H9 (cell line): ENCODE results near the gene ZC3HAV1L. TPM values are rescaled to one million over a fixed set of nuclear protein-coding genes. Genes with fewer than 3 reads are reported as not detected.

ENCODE experiments used
- DNase-seq: peaks from one replicate; pipeline ENCODE4 v3.0.0-alpha.2; 2017
- H2AFZ ChIP-seq: one replicate; pipeline ENCODE4 v1.6.1; 2013; ENCODE audit warnings: mild to moderate bottlenecking, low read length, control low read depth, moderate library complexity
- H2AK5ac ChIP-seq: 2 replicates; pipeline ENCODE4 v1.6.1; 2013; ENCODE audit warnings: low read length, control low read depth, mixed read lengths; ENCODE audit not compliant: insufficient read length
- H2BK120ac ChIP-seq: one replicate; pipeline ENCODE4 v1.6.1; 2013; ENCODE audit warnings: low read depth, mild to moderate bottlenecking, low read length, control low read depth, inconsistent platforms; ENCODE audit not compliant: poor library complexity, severe bottlenecking
- H2BK12ac ChIP-seq: 2 replicates; pipeline ENCODE4 v1.6.1; 2013; ENCODE audit warnings: low read length, control low read depth, mixed read lengths, low read depth; ENCODE audit not compliant: insufficient read length
- H2BK15ac ChIP-seq: 2 replicates; pipeline ENCODE4 v1.6.1; 2013; ENCODE audit warnings: low read depth, low read length, control low read depth
- H2BK20ac ChIP-seq: one replicate; pipeline ENCODE4 v1.6.1; 2013; ENCODE audit warnings: low read depth, mild to moderate bottlenecking, low read length, control low read depth, inconsistent platforms; ENCODE audit not compliant: poor library complexity, severe bottlenecking
- H2BK5ac ChIP-seq: 2 replicates; pipeline ENCODE4 v1.6.1; 2013; ENCODE audit warnings: low read length, control low read depth, mixed read lengths; ENCODE audit not compliant: insufficient read length
- H3K14ac ChIP-seq: 2 replicates; pipeline ENCODE4 v1.6.1; 2013; ENCODE audit warnings: low read length, control low read depth; ENCODE audit not compliant: insufficient read depth
- H3K18ac ChIP-seq: 2 replicates; pipeline ENCODE4 v1.6.1; 2013; ENCODE audit warnings: low read depth, mild to moderate bottlenecking, mixed read lengths, low read length, control low read depth; ENCODE audit not compliant: insufficient read length
- H3K23ac ChIP-seq: 2 replicates; pipeline ENCODE4 v1.6.1; 2013; ENCODE audit warnings: low read length, control low read depth, mixed read lengths, low read depth; ENCODE audit not compliant: insufficient read length
- H3K23me2 ChIP-seq: 2 replicates; pipeline ENCODE4 v1.6.1; 2013; ENCODE audit warnings: low read depth, mild to moderate bottlenecking, mixed read lengths, low read length, control low read depth; ENCODE audit not compliant: insufficient read length, poor library complexity, severe bottlenecking
- H3K27ac ChIP-seq: 2 replicates; pipeline ENCODE4 v1.5.1; 2013; ENCODE audit warnings: low read length, control low read depth, mixed read lengths, low read depth; ENCODE audit not compliant: insufficient read length
- H3K27me3 ChIP-seq: 2 replicates; pipeline ENCODE4 v1.6.1; 2013; ENCODE audit warnings: low read length, control low read depth, inconsistent platforms; ENCODE audit not compliant: insufficient read depth
- H3K4ac ChIP-seq: 2 replicates; pipeline ENCODE4 v1.6.1; 2013; ENCODE audit warnings: low read depth, mild to moderate bottlenecking, control low read depth, inconsistent platforms, low read length, moderate library complexity
- H3K4me1 ChIP-seq: 2 replicates; pipeline ENCODE4 v1.6.1; 2013; ENCODE audit warnings: low read length, control low read depth, inconsistent platforms; ENCODE audit not compliant: insufficient read depth
- H3K4me2 ChIP-seq: 2 replicates; pipeline ENCODE4 v1.6.1; 2013; ENCODE audit warnings: low read length, control low read depth, mixed read lengths; ENCODE audit not compliant: insufficient read length, insufficient read depth
- H3K56ac ChIP-seq: 2 replicates; pipeline ENCODE4 v1.6.1; 2013; ENCODE audit warnings: low read depth, mild to moderate bottlenecking, mixed read lengths, low read length, control low read depth; ENCODE audit not compliant: insufficient read length
- H3K79me1 ChIP-seq: 2 replicates; pipeline ENCODE4 v1.6.1; 2013; ENCODE audit warnings: low read depth, mild to moderate bottlenecking, moderate library complexity, low read length, control low read depth, inconsistent platforms; ENCODE audit not compliant: insufficient read depth, poor library complexity, severe bottlenecking
- H3K79me2 ChIP-seq: 2 replicates; pipeline ENCODE4 v1.6.1; 2013; ENCODE audit warnings: low read length, control low read depth, inconsistent platforms; ENCODE audit not compliant: insufficient read depth
- H3K9ac ChIP-seq: 2 replicates; pipeline ENCODE4 v1.6.1; 2013; ENCODE audit warnings: low read length, control low read depth, mixed read lengths; ENCODE audit not compliant: insufficient read length; ENCODE audit errors: extremely low read depth
- H3K9me3 ChIP-seq: one replicate; pipeline ENCODE4 v1.6.1; 2013; ENCODE audit warnings: low read depth, low read length, inconsistent platforms; ENCODE audit not compliant: control insufficient read depth
- H3T11ph ChIP-seq: one replicate; pipeline ENCODE4 v1.6.1; 2013; ENCODE audit warnings: mild to moderate bottlenecking, low read length, control low read depth, inconsistent platforms
- H4K20me1 ChIP-seq: one replicate; pipeline ENCODE4 v1.6.1; 2013; ENCODE audit not compliant: control insufficient read depth, insufficient read length, insufficient read depth
- H4K5ac ChIP-seq: 2 replicates; pipeline ENCODE4 v1.6.1; 2013; ENCODE audit warnings: low read depth, mild to moderate bottlenecking, mixed read lengths, low read length, control low read depth; ENCODE audit not compliant: insufficient read length
- H4K8ac ChIP-seq: replicated peaks from 2 replicates; pipeline ENCODE4 v1.6.1; 2013; ENCODE audit warnings: low read length, control low read depth, mixed read lengths, low read depth; ENCODE audit not compliant: insufficient read length
- H4K91ac ChIP-seq: 2 replicates; pipeline ENCODE4 v1.6.1; 2013; ENCODE audit warnings: low read depth, mild to moderate bottlenecking, moderate library complexity, mixed read lengths, low read length, control low read depth; ENCODE audit not compliant: insufficient read length
- H3K27ac Mint-ChIP-seq, 3 experiments: 2 replicates in 2 of 3; 3 replicates in 1 of 3; pipeline ENCODE4 v1.8.0; 2020 to 2021; ENCODE audit warnings: mixed read lengths in 3 of 3, mild to moderate bottlenecking in 1 of 3, moderate library complexity in 1 of 3
- H3K27me3 Mint-ChIP-seq: 2 replicates; pipeline ENCODE4 v1.8.0; 2021; ENCODE audit warnings: low read depth, mild to moderate bottlenecking, moderate library complexity, mixed read lengths
- H3K36me3 Mint-ChIP-seq, 3 experiments: 2 replicates in 2 of 3; 3 replicates in 1 of 3; pipeline ENCODE4 v1.8.0; 2020 to 2021; ENCODE audit warnings: low read depth in 3 of 3, mixed read lengths in 3 of 3; ENCODE audit not compliant: insufficient read depth in 1 of 3
- H3K4me1 Mint-ChIP-seq, 2 experiments: 2 replicates each; pipeline ENCODE4 v1.8.0; 2020; ENCODE audit warnings: mixed read lengths in 2 of 2
- H3K4me3 Mint-ChIP-seq, 2 experiments: 2 replicates in 1 of 2; 3 replicates in 1 of 2; pipeline ENCODE4 v1.8.0; 2020 to 2021; ENCODE audit warnings: mild to moderate bottlenecking in 2 of 2, mixed read lengths in 2 of 2, moderate library complexity in 1 of 2
- H3K9me3 Mint-ChIP-seq, 2 experiments: 2 replicates in 1 of 2; 3 replicates in 1 of 2; pipeline ENCODE4 v1.8.0; 2020; ENCODE audit warnings: mild to moderate bottlenecking in 2 of 2, mixed read lengths in 2 of 2, moderate library complexity in 1 of 2
- WGBS: extraction: QIAGEN DNeasy Blood & Tissue Kit; methylation state at CpG from one replicate; pipeline ENCODE4 v1.1.7; 2013; ENCODE audit warnings: missing lambda C conversion rate, low lambda C conversion rate, mixed read lengths; ENCODE audit not compliant: insufficient read length; ENCODE audit errors: extremely low coverage; 5-methylcytosine and 5-hydroxymethylcytosine counted together
- total RNA-seq: library from RNA; stranded (reverse); gene quantifications from 2 replicates; pipeline ENCODE4 v1.2.1, GENCODE V29; 2021
- TF ChIP-seq, protein P1 (sequence below): fragments of 200-600 bp; sonication (generic); conservative IDR thresholded peaks from 3 replicates; pipeline ENCODE4 v1.8.0; 2021; ENCODE audit warnings: antibody characterized with exemption, mild to moderate bottlenecking

Gene ZC3HAV1L
- total RNA-seq, 1 experiment from 2014 or later, result not detected

DNA sequence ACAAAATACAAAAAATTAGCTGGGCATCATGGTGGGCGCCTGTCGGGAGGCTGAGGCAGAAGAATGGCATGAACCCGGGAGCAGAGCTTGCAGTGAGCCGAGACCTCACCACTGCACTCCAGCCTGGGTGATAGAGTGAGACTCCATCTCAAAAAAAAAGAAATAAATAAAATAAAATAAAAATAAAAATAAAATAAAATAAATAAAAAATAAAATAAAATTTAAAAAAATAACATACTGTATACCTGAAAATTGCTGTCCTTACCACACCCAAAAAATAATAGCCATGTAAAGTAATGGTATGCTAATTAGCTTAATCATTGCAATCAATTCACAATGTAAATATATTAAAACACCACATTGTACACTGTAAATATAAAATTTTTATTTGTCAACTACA lies 3.4 kb downstream of the ZC3HAV1L start:
- WGBS, result no CpG with 5 or more reads among the region's 4 CpGs
- Histone ChIP-seq H3K79me2 (no peaks in the 10 kb centered on the region), H3K4me2 (no peak overlapping the region), H3K18ac (no peak overlapping the region), H2AFZ (no peak overlapping the region), H3T11ph (no peak overlapping the region), H3K4me1 (0 out of 2 replicates have a peak, but pooled peaks cover 2% of the 10 kb centered on the region), H3K4ac (no peak overlapping the region), H3K9ac (no peak overlapping the region), H3K23me2 (peaks cover 7% of the 10 kb centered on the region), H2BK20ac (no peak overlapping the region), H2BK15ac (no peak overlapping the region), H3K56ac (no peak overlapping the region), H4K20me1 (no peaks in the 10 kb centered on the region), H3K14ac (no peak overlapping the region), H3K79me1 (no peaks in the 10 kb centered on the region), H3K23ac (no peak overlapping the region), H4K8ac (no peak overlapping the region), H3K27ac (no peak overlapping the region), H2BK120ac (no peak overlapping the region), H3K9me3 (no peaks in the 10 kb centered on the region), H4K5ac (no peak overlapping the region), H2BK12ac (no peak overlapping the region), H4K91ac (no peak overlapping the region), H2AK5ac (no peak overlapping the region), H3K27me3 (no peaks in the 10 kb centered on the region), H2BK5ac (no peak overlapping the region)
- no peak for DNase-seq
- no peaks in the 10 kb centered on the region for H3K27me3 Mint-ChIP-seq
- H3K27ac Mint-ChIP-seq, result no peak overlapping the region
- H3K4me1 Mint-ChIP-seq, result peaks cover under 1% of the 10 kb centered on the region in 2 experiments
- TF ChIP-seq, protein P1, sequence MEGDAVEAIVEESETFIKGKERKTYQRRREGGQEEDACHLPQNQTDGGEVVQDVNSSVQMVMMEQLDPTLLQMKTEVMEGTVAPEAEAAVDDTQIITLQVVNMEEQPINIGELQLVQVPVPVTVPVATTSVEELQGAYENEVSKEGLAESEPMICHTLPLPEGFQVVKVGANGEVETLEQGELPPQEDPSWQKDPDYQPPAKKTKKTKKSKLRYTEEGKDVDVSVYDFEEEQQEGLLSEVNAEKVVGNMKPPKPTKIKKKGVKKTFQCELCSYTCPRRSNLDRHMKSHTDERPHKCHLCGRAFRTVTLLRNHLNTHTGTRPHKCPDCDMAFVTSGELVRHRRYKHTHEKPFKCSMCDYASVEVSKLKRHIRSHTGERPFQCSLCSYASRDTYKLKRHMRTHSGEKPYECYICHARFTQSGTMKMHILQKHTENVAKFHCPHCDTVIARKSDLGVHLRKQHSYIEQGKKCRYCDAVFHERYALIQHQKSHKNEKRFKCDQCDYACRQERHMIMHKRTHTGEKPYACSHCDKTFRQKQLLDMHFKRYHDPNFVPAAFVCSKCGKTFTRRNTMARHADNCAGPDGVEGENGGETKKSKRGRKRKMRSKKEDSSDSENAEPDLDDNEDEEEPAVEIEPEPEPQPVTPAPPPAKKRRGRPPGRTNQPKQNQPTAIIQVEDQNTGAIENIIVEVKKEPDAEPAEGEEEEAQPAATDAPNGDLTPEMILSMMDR, result no peak
- no peaks in the 10 kb centered on the region; a peak in 2 of 5 replicates for H3K9me3 Mint-ChIP-seq
- H3K4me3 Mint-ChIP-seq, result no peak overlapping the region
- H3K36me3 Mint-ChIP-seq, result peaks cover 0 to 1% (median 0%) of the 10 kb centered on the region in 3 experiments; a peak in 2 of 7 replicates
